Measurements from ENCODE around the gene SNF8.
A peak's percentile ranks its signal among the peaks of the same experiment; 100 is the strongest.

Gene SNF8

GRCh38 chr17:48907713-48908046 lies 37.0 kb downstream of the SNF8 start:
- peak overlapping the region; percentile 84 for H3K4me3 ChIP-seq (ENCODE audit: control insufficient read depth, low read depth, low read length)
- DNase-seq (ENCODE audit: low read depth): peak; percentile 65
- TF ChIP-seq, protein P1, sequence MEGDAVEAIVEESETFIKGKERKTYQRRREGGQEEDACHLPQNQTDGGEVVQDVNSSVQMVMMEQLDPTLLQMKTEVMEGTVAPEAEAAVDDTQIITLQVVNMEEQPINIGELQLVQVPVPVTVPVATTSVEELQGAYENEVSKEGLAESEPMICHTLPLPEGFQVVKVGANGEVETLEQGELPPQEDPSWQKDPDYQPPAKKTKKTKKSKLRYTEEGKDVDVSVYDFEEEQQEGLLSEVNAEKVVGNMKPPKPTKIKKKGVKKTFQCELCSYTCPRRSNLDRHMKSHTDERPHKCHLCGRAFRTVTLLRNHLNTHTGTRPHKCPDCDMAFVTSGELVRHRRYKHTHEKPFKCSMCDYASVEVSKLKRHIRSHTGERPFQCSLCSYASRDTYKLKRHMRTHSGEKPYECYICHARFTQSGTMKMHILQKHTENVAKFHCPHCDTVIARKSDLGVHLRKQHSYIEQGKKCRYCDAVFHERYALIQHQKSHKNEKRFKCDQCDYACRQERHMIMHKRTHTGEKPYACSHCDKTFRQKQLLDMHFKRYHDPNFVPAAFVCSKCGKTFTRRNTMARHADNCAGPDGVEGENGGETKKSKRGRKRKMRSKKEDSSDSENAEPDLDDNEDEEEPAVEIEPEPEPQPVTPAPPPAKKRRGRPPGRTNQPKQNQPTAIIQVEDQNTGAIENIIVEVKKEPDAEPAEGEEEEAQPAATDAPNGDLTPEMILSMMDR (conservative IDR thresholded peaks at IDR 0.05; ENCODE audit: control insufficient read depth, insufficient read depth, low read depth, low read length): no peak

DNA sequence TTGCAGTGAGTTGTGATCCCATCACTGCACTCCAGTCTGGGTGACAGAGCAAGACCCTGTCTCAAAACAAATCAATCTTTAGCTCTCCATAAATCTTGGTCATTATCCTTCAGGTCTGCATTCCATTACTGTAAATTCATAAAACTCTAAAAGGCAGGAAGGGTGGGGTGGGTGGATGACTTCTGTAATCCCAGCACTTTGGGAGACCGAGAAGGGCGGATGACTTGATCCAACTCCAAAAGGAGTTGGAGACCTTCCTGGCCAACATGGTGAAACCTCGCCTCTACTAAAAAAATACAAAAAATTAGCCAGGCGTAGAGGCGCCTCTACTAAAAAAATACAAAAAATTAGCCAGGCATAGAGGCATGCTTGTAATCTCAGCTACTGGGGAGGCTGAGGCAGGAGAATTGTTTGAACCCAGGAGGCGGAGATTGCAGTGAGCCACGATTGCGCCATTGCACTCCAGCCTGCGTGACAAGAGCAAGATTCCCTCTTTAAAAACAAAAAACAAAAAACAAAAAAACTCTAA lies 38.6 kb downstream of the SNF8 start:
- TF ChIP-seq, protein P1 (conservative IDR thresholded peaks at IDR 0.05; ENCODE audit: control insufficient read depth, insufficient read depth, low read depth, low read length): no peak
- DNase-seq (ENCODE audit: low read depth): no peak
- H3K4me3 ChIP-seq (ENCODE audit: control insufficient read depth, low read depth, low read length): no peak overlapping the region

DNA sequence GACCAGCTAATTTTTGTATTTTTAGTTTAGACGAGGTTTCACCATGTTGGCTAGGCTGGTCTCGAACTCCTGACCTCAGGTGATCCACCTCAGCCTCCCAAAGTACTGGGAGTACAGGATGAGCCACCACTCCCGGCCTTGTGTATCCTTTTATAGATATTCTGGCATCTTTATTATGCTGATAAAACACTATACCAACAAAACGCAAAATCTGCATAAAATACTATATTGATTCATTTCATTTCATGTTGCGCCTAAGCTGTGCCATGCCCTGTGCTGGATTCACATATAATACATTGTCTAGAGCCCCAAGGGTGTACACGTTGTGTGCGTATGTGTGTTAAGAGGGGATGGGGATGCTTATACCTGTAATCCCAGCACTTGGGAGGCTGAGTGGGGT lies 40.2 kb downstream of the SNF8 start:
- TF ChIP-seq, protein P1 (conservative IDR thresholded peaks at IDR 0.05; ENCODE audit: control insufficient read depth, insufficient read depth, low read depth, low read length): no peak
- no peak for DNase-seq (ENCODE audit: low read depth)
- no peak overlapping the region for H3K4me3 ChIP-seq (ENCODE audit: control insufficient read depth, low read depth, low read length)

DNA sequence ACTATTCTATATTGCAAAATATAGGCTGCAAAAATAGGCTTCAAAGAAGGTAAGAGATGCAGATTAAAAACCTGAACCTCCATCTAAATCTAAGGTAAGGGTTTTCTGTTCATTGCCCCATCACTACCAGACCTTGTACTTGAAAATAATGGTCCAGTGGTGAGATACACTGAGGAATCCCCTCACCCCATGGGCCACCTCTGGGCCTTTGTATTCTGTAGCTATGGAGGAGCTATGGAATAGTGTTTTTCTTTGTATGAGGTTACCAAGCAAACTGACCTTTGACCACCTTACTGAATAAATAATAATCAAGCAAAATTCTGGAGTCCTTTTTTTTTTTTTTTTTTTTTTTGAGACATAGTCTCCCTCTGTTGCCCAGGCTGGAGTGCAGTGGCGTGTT lies 41.2 kb downstream of the SNF8 start:
- no peak overlapping the region for H3K4me3 ChIP-seq (ENCODE audit: control insufficient read depth, low read depth, low read length)
- no peak for DNase-seq (ENCODE audit: low read depth)
- TF ChIP-seq, protein P1 (conservative IDR thresholded peaks at IDR 0.05; ENCODE audit: control insufficient read depth, insufficient read depth, low read depth, low read length): no peak

DNA sequence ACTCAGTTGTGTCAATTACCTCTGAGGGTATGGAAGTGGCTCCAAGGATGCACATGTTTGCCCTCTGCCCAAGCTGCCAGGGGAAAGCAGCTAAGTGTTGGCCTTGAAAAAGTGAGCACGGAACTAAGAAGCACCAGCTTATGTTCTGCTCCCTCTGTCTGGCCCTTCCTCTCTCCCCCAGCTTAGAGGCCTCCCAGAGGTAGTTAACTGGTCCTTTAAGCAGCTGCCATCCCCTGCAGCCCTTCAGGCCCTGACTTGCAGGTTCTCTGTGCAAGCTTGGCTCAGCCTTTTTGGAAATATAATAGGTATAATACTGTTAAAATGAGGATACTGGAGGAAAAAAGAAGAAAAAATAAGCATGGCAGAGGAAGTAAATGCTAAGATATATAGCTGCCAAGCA lies 43.4 kb downstream of the SNF8 start:
- TF ChIP-seq, protein P1 (conservative IDR thresholded peaks at IDR 0.05; ENCODE audit: control insufficient read depth, insufficient read depth, low read depth, low read length): no peak
- no peak for DNase-seq (ENCODE audit: low read depth)
- no peak overlapping the region for H3K4me3 ChIP-seq (ENCODE audit: control insufficient read depth, low read depth, low read length)

DNA sequence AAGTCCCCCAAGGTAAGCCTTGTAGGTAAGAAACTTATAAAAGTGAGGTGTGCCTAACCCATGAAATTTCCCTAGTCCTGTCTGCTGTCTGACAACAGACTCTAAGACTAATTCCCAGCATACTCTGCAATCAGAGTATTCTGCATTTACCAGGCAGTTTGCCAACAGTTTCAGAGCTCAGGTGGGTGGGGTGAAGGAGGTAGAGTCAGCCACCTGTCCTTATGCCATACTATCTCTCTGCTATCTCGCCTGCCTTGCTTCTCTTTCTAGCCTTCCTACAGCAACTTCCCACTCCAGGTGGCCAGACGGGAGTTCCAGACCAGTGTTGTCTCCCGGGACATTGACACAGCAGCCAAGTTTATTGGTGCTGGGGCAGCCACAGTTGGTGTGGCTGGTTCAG lies 49.8 kb downstream of the SNF8 start:
- no peak for DNase-seq (ENCODE audit: low read depth)
- H3K4me3 ChIP-seq (ENCODE audit: control insufficient read depth, low read depth, low read length): no peak overlapping the region
- TF ChIP-seq, protein P1 (conservative IDR thresholded peaks at IDR 0.05; ENCODE audit: control insufficient read depth, insufficient read depth, low read depth, low read length): no peak

Data from fibroblast of mammary gland (primary cell).